Measurements from ENCODE around the gene SOX15.

DNA sequence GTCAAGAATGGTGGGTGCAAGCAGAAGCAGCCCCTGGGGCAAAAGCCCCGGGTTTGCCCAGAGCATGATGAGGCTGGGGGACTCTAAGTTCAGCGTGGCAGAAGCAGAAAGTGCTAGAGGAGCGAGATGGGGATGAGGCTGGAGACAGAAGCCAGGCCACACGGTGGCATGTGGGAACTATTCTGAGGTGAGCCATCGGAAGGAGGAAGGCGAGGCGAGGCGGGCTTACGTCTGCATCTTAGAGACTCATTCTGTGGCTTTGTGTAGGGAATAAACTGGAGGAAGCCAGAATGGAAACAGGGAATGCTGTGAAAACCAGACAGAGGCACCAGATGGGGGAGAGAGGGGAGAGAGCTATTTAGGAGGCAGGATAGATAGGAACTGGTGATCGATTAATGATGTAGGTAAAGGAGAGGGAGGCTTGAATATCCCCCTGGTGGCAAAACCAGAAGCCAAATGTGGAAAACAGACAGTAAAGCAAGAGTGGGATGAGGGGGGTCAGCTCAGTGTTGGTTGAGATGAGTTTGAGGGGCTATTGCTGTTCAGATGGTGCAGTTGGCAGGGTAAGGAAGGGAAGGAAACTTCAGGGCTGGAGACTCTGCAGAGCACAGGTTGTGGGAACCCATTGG, 34.5 kb downstream of the SOX15 start:
- TF ChIP-seq, protein P1, sequence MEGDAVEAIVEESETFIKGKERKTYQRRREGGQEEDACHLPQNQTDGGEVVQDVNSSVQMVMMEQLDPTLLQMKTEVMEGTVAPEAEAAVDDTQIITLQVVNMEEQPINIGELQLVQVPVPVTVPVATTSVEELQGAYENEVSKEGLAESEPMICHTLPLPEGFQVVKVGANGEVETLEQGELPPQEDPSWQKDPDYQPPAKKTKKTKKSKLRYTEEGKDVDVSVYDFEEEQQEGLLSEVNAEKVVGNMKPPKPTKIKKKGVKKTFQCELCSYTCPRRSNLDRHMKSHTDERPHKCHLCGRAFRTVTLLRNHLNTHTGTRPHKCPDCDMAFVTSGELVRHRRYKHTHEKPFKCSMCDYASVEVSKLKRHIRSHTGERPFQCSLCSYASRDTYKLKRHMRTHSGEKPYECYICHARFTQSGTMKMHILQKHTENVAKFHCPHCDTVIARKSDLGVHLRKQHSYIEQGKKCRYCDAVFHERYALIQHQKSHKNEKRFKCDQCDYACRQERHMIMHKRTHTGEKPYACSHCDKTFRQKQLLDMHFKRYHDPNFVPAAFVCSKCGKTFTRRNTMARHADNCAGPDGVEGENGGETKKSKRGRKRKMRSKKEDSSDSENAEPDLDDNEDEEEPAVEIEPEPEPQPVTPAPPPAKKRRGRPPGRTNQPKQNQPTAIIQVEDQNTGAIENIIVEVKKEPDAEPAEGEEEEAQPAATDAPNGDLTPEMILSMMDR (conservative IDR thresholded peaks at IDR 0.05; ENCODE audit: low read depth, low read length), result 0 out of 2 replicates have a peak, but pooled peaks have one; percentile 3
- no peak for TF ChIP-seq RAD21 (IDR thresholded peaks at IDR 0.05; ENCODE audit: low read length)
- no peak for TF ChIP-seq MXI1 (IDR thresholded peaks at IDR 0.05; ENCODE audit: borderline replicate concordance, low read depth, low read length)
